ENCODE measurements around the gene MOB3A. TPM values are rescaled to one million over a fixed set of nuclear protein-coding genes. Genes with fewer than 3 reads are reported as not detected.

MOB3A gene
- total and polyA plus RNA-seq, 2 of the 13 experiments (the other 11 are each of a cell fraction or from before 2014, with no cell fraction given), result 3.5 to 17.8 TPM

- TF ChIP-seq, protein P1, sequence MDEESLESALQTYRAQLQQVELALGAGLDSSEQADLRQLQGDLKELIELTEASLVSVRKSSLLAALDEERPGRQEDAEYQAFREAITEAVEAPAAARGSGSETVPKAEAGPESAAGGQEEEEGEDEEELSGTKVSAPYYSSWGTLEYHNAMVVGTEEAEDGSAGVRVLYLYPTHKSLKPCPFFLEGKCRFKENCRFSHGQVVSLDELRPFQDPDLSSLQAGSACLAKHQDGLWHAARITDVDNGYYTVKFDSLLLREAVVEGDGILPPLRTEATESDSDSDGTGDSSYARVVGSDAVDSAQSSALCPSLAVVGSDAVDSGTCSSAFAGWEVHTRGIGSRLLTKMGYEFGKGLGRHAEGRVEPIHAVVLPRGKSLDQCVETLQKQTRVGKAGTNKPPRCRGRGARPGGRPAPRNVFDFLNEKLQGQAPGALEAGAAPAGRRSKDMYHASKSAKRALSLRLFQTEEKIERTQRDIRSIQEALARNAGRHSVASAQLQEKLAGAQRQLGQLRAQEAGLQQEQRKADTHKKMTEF (CRISPR knock-in tag; IDR thresholded peaks at IDR 0.05), result peak; percentile 89
- TF ChIP-seq ZNF670 (CRISPR knock-in tag; IDR thresholded peaks at IDR 0.05; ENCODE audit: borderline replicate concordance), result peak; percentile 40; the same call in 1 of the 2 replicates
- TF ChIP-seq, protein P2, sequence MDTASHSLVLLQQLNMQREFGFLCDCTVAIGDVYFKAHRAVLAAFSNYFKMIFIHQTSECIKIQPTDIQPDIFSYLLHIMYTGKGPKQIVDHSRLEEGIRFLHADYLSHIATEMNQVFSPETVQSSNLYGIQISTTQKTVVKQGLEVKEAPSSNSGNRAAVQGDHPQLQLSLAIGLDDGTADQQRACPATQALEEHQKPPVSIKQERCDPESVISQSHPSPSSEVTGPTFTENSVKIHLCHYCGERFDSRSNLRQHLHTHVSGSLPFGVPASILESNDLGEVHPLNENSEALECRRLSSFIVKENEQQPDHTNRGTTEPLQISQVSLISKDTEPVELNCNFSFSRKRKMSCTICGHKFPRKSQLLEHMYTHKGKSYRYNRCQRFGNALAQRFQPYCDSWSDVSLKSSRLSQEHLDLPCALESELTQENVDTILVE (CRISPR knock-in tag; IDR thresholded peaks at IDR 0.05), result peak; percentile 84; the same call in 1 of the 2 replicates
- TF ChIP-seq ZNF558 (CRISPR knock-in tag; IDR thresholded peaks at IDR 0.05; ENCODE audit: borderline replicate concordance), result no peak; the same call in 1 of the 2 replicates
- TF ChIP-seq ZSCAN31 (CRISPR knock-in tag; IDR thresholded peaks at IDR 0.05; ENCODE audit: low read depth), result peak; percentile 80; the same call in 1 of the 2 replicates
- TF ChIP-seq RBM39 (IDR thresholded peaks at IDR 0.05; ENCODE audit: low read depth, low read length, poor library complexity, severe bottlenecking), result peak; percentile 86
- TF ChIP-seq PBX2 (CRISPR knock-in tag; IDR thresholded peaks at IDR 0.05), result no peak
- TF ChIP-seq RFXAP (CRISPR knock-in tag; IDR thresholded peaks at IDR 0.05; ENCODE audit: borderline replicate concordance), result 0 out of 2 replicates have a peak, but pooled peaks have one; percentile 50
- TF ChIP-seq ZNF773 (CRISPR knock-in tag; IDR thresholded peaks at IDR 0.05; ENCODE audit: borderline replicate concordance), result no peak; the same call in 1 of the 2 replicates
- TF ChIP-seq DPF2 (CRISPR knock-in tag; IDR thresholded peaks at IDR 0.05; ENCODE audit: borderline replicate concordance, low read depth), result no peak
- no peak; the same call in 1 of the 2 replicates for TF ChIP-seq ZNF724P (CRISPR knock-in tag; IDR thresholded peaks at IDR 0.05; ENCODE audit: borderline replicate concordance)
- TF ChIP-seq GPBP1L1 (CRISPR knock-in tag; IDR thresholded peaks at IDR 0.05), result no peak
- TF ChIP-seq, protein P3, sequence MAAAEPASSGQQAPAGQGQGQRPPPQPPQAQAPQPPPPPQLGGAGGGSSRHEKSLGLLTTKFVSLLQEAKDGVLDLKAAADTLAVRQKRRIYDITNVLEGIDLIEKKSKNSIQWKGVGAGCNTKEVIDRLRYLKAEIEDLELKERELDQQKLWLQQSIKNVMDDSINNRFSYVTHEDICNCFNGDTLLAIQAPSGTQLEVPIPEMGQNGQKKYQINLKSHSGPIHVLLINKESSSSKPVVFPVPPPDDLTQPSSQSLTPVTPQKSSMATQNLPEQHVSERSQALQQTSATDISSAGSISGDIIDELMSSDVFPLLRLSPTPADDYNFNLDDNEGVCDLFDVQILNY (CRISPR knock-in tag; conservative IDR thresholded peaks at IDR 0.05), result peak; percentile 82
- TF ChIP-seq ZBTB33 (CRISPR knock-in tag; IDR thresholded peaks at IDR 0.05), result no peak
- TF ChIP-seq MXI1 (IDR thresholded peaks at IDR 0.05; ENCODE audit: borderline replicate concordance, low read depth, low read length), result peak; percentile 91; the same call in 1 of the 3 replicates
- TF ChIP-seq ZBTB21 (CRISPR knock-in tag; IDR thresholded peaks at IDR 0.05), result no peak
- TF ChIP-seq THYN1 (CRISPR knock-in tag; IDR thresholded peaks at IDR 0.05; ENCODE audit: borderline replicate concordance, low read depth), result 0 out of 2 replicates have a peak, but pooled peaks have one; percentile 91
- peak; percentile 84 for TF ChIP-seq RBFOX2 (IDR thresholded peaks at IDR 0.05; ENCODE audit: low read depth, low read length)
- TF ChIP-seq ZNF235 (CRISPR knock-in tag; IDR thresholded peaks at IDR 0.05; ENCODE audit: borderline replicate concordance), result peak; percentile 97
- 0 out of 2 replicates have a peak, but pooled peaks have one; percentile 43 for TF ChIP-seq ZNF749 (CRISPR knock-in tag; IDR thresholded peaks at IDR 0.05; ENCODE audit: borderline replicate concordance)
Measured at GRCh38 chr19:2096034-2096479, at the start of gene MOB3A (continued).

All from HepG2 (cell line).